ENCODE data around the gene TFCP2L1. TPM values are rescaled to one million over a fixed set of nuclear protein-coding genes. Genes with fewer than 3 reads are reported as not detected.

The TFCP2L1 gene
- total RNA-seq, 1 donor from 2014 or later = not detected

DNA sequence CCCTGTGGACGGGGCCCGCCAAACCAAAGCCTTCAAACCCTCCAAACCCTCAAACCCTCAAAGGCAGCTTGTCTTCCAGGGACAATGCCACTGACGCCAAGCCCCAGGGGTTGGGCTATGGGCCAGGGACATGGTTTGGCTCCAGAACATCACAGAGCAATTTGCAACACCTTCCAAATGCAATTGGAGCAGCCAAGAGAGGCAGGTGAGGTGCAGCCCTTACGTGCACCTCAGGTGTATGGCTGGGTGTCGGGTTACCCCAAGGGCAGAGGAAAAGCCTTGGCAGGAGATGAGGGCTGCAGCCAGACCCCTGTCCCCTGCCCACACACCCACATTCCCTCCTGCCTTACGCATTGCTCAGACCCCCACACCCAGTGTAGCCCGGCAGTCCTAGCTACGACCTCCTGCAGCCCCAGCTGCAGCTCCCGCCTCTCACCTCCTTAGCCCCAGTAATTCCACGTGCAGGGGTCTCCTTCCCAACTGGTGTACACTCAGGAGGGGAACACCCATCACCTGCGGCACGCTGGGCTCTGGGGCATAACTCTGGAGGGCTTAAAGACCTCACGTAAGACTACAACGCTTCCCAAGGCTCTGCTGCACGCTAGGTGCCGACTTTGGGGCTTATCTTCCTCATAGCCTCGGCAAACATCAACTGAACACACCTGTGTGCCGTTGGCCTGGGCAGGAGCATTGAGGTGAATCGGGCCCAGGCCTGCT lies 88.7 kb downstream of the TFCP2L1 start:
- Mint-ChIP-seq H3K27me3 (ENCODE audit: unreplicated experiment) (peaks cover 10% of the 10 kb centered on the region), H3K36me3 (ENCODE audit: unreplicated experiment) (no peaks in the 10 kb centered on the region), H3K9me3 (ENCODE audit: unreplicated experiment) (no peaks in the 10 kb centered on the region), H3K27ac (ENCODE audit: unreplicated experiment) (no peak overlapping the region), H3K4me3 (ENCODE audit: unreplicated experiment) (no peak overlapping the region), H3K4me1 (ENCODE audit: unreplicated experiment) (peaks cover 5% of the 10 kb centered on the region)
- DNase-seq (ENCODE audit: extremely low spot score, unreplicated experiment) = no peak
- TF ChIP-seq, protein P1, sequence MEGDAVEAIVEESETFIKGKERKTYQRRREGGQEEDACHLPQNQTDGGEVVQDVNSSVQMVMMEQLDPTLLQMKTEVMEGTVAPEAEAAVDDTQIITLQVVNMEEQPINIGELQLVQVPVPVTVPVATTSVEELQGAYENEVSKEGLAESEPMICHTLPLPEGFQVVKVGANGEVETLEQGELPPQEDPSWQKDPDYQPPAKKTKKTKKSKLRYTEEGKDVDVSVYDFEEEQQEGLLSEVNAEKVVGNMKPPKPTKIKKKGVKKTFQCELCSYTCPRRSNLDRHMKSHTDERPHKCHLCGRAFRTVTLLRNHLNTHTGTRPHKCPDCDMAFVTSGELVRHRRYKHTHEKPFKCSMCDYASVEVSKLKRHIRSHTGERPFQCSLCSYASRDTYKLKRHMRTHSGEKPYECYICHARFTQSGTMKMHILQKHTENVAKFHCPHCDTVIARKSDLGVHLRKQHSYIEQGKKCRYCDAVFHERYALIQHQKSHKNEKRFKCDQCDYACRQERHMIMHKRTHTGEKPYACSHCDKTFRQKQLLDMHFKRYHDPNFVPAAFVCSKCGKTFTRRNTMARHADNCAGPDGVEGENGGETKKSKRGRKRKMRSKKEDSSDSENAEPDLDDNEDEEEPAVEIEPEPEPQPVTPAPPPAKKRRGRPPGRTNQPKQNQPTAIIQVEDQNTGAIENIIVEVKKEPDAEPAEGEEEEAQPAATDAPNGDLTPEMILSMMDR (IDR thresholded peaks at IDR 0.05) = no peak

DNA sequence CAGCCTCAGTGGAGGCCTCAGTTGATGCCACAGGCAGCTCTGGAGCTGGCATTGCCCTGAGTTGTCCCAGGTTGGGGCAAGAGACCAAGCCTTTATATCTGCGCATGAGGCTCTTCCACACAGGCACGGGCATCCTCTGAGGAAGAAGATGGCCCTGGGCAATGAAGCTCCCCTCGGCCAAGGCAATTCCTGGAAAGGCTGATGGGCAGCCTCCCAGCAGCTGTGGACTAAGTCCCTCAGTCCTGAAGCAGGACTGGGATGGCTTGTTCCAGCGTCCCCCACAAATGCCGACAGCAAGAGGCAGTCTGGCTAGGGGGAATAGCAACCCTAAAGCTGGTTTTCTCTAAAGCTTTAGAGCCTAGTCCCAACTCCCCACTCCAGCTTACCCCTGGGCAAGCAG lies 90.0 kb downstream of the TFCP2L1 start:
- Mint-ChIP-seq H3K4me3 (ENCODE audit: unreplicated experiment) (no peak overlapping the region), H3K27me3 (ENCODE audit: unreplicated experiment) (peaks cover 8% of the 10 kb centered on the region), H3K27ac (ENCODE audit: unreplicated experiment) (no peak overlapping the region), H3K36me3 (ENCODE audit: unreplicated experiment) (no peaks in the 10 kb centered on the region), H3K9me3 (ENCODE audit: unreplicated experiment) (no peaks in the 10 kb centered on the region), H3K4me1 (ENCODE audit: unreplicated experiment) (peaks cover 5% of the 10 kb centered on the region)
- TF ChIP-seq, protein P1 (IDR thresholded peaks at IDR 0.05) = no peak
- DNase-seq (ENCODE audit: extremely low spot score, unreplicated experiment) = no peak

DNA sequence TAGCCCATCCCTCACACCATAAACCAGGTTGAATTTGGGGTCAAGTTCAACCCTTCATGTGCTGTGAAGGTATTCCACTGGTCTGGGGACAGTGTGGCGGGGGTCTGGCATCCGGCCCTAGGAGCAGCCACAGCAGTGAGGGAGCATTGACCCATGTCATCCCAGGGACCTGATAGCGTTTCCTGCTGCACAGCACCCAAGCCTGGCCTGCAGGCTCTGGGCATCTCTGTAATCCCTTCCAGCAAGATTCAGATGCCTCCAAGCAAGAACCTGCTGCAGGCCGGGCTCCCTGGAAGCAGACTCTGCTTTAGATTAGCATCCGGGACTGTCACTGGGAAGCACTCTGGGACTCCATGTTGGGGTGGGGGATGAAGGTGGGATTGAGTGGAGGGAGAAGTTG lies 90.4 kb downstream of the TFCP2L1 start:
- no peak for DNase-seq (ENCODE audit: extremely low spot score, unreplicated experiment)
- peaks cover 5% of the 10 kb centered on the region for H3K4me1 Mint-ChIP-seq (ENCODE audit: unreplicated experiment)
- no peaks in the 10 kb centered on the region for H3K9me3 Mint-ChIP-seq (ENCODE audit: unreplicated experiment)
- H3K27me3 Mint-ChIP-seq (ENCODE audit: unreplicated experiment) = peaks cover 8% of the 10 kb centered on the region
- TF ChIP-seq, protein P1 (IDR thresholded peaks at IDR 0.05) = no peak
- no peak overlapping the region for H3K27ac Mint-ChIP-seq (ENCODE audit: unreplicated experiment)
- H3K36me3 Mint-ChIP-seq (ENCODE audit: unreplicated experiment) = no peaks in the 10 kb centered on the region
- H3K4me3 Mint-ChIP-seq (ENCODE audit: unreplicated experiment) = no peak overlapping the region

DNA sequence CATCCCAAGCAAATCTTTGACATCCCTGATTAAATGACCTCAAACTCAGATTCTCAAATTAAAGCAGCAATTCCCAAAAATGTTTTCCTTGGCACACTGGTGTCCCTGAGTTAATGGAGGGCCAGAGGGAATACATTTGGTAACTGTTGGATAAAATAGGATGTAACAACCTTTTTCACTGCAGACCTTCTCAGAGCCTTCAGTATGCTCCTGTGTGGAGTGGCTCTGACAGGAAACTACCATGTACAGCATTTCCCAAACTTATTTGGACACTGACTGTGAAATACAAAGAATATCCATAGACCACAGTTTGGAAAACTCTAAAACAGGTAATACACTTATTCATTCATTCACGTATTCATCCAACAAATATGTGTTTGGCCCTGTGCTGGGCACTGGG lies 91.8 kb downstream of the TFCP2L1 start:
- Mint-ChIP-seq H3K36me3 (ENCODE audit: unreplicated experiment) (no peaks in the 10 kb centered on the region), H3K9me3 (ENCODE audit: unreplicated experiment) (no peaks in the 10 kb centered on the region)
- TF ChIP-seq, protein P1 (IDR thresholded peaks at IDR 0.05) = no peak

DNA sequence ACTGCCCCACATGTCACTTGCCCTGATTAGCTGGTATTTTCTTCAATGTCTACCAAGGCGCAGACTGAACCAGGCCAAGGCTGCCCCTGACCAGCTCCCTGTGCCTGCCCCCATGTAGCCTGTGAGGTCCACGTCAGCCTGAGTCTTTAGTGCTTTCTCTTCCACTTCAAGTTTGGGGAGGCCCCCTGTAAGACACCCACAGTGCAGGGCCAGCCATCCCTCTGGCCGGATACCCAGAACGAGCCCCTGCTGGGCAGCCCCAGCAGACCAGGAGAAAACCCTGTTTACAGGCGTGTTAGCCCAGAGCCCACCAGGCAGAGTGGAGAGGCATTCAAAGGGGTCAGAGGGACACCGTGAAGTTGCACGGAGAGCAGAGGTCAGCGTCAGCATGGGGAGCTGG lies 92.4 kb downstream of the TFCP2L1 start:
- Mint-ChIP-seq H3K36me3 (ENCODE audit: unreplicated experiment) (no peaks in the 10 kb centered on the region), H3K4me1 (ENCODE audit: unreplicated experiment) (peaks cover 1% of the 10 kb centered on the region), H3K27ac (ENCODE audit: unreplicated experiment) (no peak overlapping the region), H3K4me3 (ENCODE audit: unreplicated experiment) (no peak overlapping the region), H3K9me3 (ENCODE audit: unreplicated experiment) (no peaks in the 10 kb centered on the region), H3K27me3 (ENCODE audit: unreplicated experiment) (peaks cover 8% of the 10 kb centered on the region)
- TF ChIP-seq, protein P1 (IDR thresholded peaks at IDR 0.05) = no peak
- DNase-seq (ENCODE audit: extremely low spot score, unreplicated experiment) = no peak

More for the DNA sequence above, 91.8 kb downstream of the TFCP2L1 start:
- H3K27me3 Mint-ChIP-seq (ENCODE audit: unreplicated experiment) = peaks cover 8% of the 10 kb centered on the region
- no peak overlapping the region for H3K27ac Mint-ChIP-seq (ENCODE audit: unreplicated experiment)
- no peak overlapping the region for H3K4me3 Mint-ChIP-seq (ENCODE audit: unreplicated experiment)
- peaks cover 5% of the 10 kb centered on the region for H3K4me1 Mint-ChIP-seq (ENCODE audit: unreplicated experiment)
- DNase-seq (ENCODE audit: extremely low spot score, unreplicated experiment) = no peak
